SK-N-SH (cell line): ENCODE measurements around the gene SLC17A9.
A peak's percentile ranks its signal among the peaks of the same experiment; 100 is the strongest.

Experiments
- CHD2 ChIP-seq: fragments of 150-350 bp; IDR thresholded peaks from 2 replicates; pipeline ENCODE4 v1.6.1; 2018; ENCODE audit warnings: low read length; ENCODE audit not compliant: partially characterized antibody
- CTCF ChIP-seq: fragments of 200-600 bp; sonication (generic); IDR thresholded peaks from 2 replicates; pipeline ENCODE4 v1.6.1; 2017; ENCODE audit warnings: antibody characterized with exemption, mild to moderate bottlenecking, moderate library complexity
- EZH2phosphoT487 ChIP-seq: fragments of 200-600 bp; sonication (generic); IDR thresholded peaks from 2 replicates; pipeline ENCODE4 v1.6.1; 2017; ENCODE audit warnings: low read depth, mixed run types, mild to moderate bottlenecking, antibody characterized with exemption, moderate library complexity, borderline replicate concordance
- FOXM1 ChIP-seq: IDR thresholded peaks from 2 replicates; pipeline ENCODE4 v1.4.0; 2012; ENCODE audit warnings: low read depth, mild to moderate bottlenecking
- JUND ChIP-seq: IDR thresholded peaks from 2 replicates; pipeline ENCODE4 v1.4.0; 2012
- MEF2A ChIP-seq: IDR thresholded peaks from 2 replicates; pipeline ENCODE4 v1.4.0; 2012; ENCODE audit warnings: low read depth, borderline replicate concordance
- NFIC ChIP-seq: IDR thresholded peaks from 2 replicates; pipeline ENCODE4 v1.4.0; 2012; ENCODE audit warnings: borderline replicate concordance
- POLR2AphosphoS5 ChIP-seq: IDR thresholded peaks from 2 replicates; pipeline ENCODE4 v1.6.1; 2012; ENCODE audit warnings: low read depth, low read length
- RAD21 ChIP-seq: IDR thresholded peaks from 2 replicates; pipeline ENCODE4 v1.6.1; 2012; ENCODE audit warnings: mild to moderate bottlenecking, low read length
- REST ChIP-seq: IDR thresholded peaks from 2 replicates; pipeline ENCODE4 v1.6.1; 2012; ENCODE audit warnings: mild to moderate bottlenecking, low read depth, low read length, moderate library complexity
- SMC3 ChIP-seq: IDR thresholded peaks from 2 replicates; pipeline ENCODE4 v1.6.1; 2012; ENCODE audit warnings: low read depth, low read length, improper control_type of control experiment
- TCF12 ChIP-seq: IDR thresholded peaks from 2 replicates; pipeline ENCODE4 v1.4.0; 2012
- TEAD4 ChIP-seq: IDR thresholded peaks from 2 replicates; pipeline ENCODE4 v1.4.0; 2012; ENCODE audit warnings: mild to moderate bottlenecking, borderline replicate concordance; ENCODE audit not compliant: insufficient read depth
- TF ChIP-seq, protein P1 (sequence below): fragments of 150-350 bp; IDR thresholded peaks from 2 replicates; pipeline ENCODE4 v1.6.1; 2017; ENCODE audit warnings: antibody characterized with exemption, low read length, low read depth, borderline replicate concordance

DNA sequence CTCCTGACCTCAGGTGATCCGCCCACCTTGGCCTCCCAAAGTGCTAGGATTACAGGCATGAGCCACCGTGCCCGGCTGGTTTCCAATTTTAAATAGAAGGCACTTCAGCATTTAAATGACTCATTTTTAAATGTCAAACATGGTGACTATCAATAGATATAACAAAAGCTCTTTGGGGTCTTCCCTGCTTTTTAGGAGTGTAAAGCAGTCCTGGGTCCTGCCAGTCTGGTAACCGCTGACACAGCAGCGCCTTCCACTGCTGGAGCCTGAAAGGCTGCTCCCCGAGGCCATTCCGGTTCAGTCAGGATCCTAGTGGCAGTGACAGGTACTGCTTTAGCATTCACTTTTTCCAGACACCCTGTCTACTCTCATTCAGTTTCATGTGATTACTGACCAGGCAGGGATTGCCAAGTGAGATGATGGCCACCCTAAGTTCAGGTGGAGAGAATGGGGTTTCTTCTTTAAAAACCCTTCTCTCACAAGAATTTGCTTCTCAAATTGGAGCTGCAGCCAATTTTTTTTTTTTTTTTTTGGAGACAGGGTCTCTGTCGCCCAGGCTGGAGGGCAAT, 31.3 kb upstream of the SLC17A9 start:
- no peak for TF ChIP-seq REST
- peak; percentile 50 for TF ChIP-seq RAD21
- TF ChIP-seq CTCF = peak; percentile 65
- no peak for TF ChIP-seq POLR2AphosphoS5
- no peak for TF ChIP-seq MEF2A
- no peak for TF ChIP-seq NFIC
- no peak for TF ChIP-seq JUND
- no peak for TF ChIP-seq FOXM1
- TF ChIP-seq, protein P1, sequence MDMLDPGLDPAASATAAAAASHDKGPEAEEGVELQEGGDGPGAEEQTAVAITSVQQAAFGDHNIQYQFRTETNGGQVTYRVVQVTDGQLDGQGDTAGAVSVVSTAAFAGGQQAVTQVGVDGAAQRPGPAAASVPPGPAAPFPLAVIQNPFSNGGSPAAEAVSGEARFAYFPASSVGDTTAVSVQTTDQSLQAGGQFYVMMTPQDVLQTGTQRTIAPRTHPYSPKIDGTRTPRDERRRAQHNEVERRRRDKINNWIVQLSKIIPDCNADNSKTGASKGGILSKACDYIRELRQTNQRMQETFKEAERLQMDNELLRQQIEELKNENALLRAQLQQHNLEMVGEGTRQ = no peak
- no peak for TF ChIP-seq TCF12
- no peak for TF ChIP-seq EZH2phosphoT487
- peak; percentile 27; the same call in 1 of the 2 replicates for TF ChIP-seq SMC3
- TF ChIP-seq TEAD4 = no peak
- no peak for TF ChIP-seq CHD2
